ENCODE data around the gene IGF2BP1.
"Not testable (repeated sequence)": the region's sequence is repeated elsewhere in the genome, so short reads cannot be mapped to it uniquely, and the experiment has no call there.

The IGF2BP1 gene

GRCh38 chr17:49100601-49101000 is 103.4 kb downstream of the IGF2BP1 start:
- DNase-seq (ENCODE audit: low read depth, low spot score): no peak

GRCh38 chr17:49101054-49101534 is 103.9 kb downstream of the IGF2BP1 start:
- no peak for DNase-seq (ENCODE audit: low read depth, low spot score)

GRCh38 chr17:49103360-49103759 is 106.2 kb downstream of the IGF2BP1 start:
- not testable (repeated sequence) for DNase-seq (ENCODE audit: low read depth, low spot score)

- DNase-seq (ENCODE audit: low read depth, low spot score): no peak
These were observed 107.4 kb downstream of the IGF2BP1 start for GRCh38 chr17:49104511-49105074.

All from iPS DF 19.7 (cell line).